ENCODE data around the gene C1orf74.

DNA sequence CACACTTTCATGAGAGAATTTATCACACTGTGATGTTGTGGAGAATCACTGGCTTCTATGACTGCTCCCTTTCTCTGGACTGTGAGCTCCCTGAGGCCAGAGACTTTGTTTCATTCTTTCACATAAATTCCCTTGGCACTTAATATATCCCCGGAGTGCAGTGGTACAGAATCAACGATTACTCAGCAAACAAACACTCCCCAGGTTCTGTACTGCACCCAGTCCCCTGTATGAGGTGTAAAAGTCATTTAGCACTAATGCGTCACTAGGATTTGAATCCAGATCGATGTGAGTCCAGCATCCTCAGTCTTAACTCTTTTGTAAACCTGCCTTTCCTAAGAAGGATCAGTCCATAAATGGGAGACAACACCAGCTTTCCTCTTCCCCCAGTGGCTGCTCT, 36.6 kb upstream of the C1orf74 start:
- TF ChIP-seq, protein P1, sequence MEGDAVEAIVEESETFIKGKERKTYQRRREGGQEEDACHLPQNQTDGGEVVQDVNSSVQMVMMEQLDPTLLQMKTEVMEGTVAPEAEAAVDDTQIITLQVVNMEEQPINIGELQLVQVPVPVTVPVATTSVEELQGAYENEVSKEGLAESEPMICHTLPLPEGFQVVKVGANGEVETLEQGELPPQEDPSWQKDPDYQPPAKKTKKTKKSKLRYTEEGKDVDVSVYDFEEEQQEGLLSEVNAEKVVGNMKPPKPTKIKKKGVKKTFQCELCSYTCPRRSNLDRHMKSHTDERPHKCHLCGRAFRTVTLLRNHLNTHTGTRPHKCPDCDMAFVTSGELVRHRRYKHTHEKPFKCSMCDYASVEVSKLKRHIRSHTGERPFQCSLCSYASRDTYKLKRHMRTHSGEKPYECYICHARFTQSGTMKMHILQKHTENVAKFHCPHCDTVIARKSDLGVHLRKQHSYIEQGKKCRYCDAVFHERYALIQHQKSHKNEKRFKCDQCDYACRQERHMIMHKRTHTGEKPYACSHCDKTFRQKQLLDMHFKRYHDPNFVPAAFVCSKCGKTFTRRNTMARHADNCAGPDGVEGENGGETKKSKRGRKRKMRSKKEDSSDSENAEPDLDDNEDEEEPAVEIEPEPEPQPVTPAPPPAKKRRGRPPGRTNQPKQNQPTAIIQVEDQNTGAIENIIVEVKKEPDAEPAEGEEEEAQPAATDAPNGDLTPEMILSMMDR (IDR thresholded peaks at IDR 0.05) = no peak
- no peak for TF ChIP-seq POLR2A (IDR thresholded peaks at IDR 0.05)
